Astrocyte of the spinal cord (primary cell): Measurements from ENCODE around the gene TMEM229A.

Experiments
- DNase-seq: peaks from one replicate; pipeline ENCODE4 v3.0.0; 2011; ENCODE audit warnings: low read depth, low spot score
- H3K4me3 ChIP-seq: 2 replicates; pipeline ENCODE4 v1.5.1; 2011; ENCODE audit warnings: low read depth, mild to moderate bottlenecking, low read length, moderate library complexity
- in situ Hi-C: cut with HindIII; loops from 2 replicates; pipeline ENCODE4 v1.10.0; 2017; ENCODE audit warnings: low sequenced_read_pairs
- TF ChIP-seq, protein P1 (sequence below): IDR thresholded peaks from 2 replicates; pipeline ENCODE4 v1.5.1; 2012; ENCODE audit warnings: low read depth, mild to moderate bottlenecking, low read length, inconsistent platforms

The TMEM229A gene

DNA sequence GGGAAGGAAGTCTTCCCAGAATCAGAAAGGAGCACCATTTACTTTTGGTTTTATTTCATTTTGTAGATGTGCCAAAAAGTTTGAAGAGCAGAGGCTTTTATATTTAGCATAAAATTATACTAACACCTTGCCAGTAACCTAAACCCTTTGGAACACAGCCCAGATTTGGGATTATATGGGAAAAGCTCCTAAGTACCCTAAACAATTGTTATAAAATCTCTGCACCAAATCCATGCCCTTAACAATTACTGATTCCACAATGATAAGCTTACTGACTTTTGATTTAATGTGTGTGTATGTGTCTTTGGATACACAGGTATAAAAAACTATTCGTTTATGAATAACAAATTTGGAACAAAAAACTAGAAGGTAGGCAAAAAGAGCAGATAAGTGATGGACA, 39.0 kb upstream of the TMEM229A start:
- DNase-seq = no peak
- TF ChIP-seq, protein P1, sequence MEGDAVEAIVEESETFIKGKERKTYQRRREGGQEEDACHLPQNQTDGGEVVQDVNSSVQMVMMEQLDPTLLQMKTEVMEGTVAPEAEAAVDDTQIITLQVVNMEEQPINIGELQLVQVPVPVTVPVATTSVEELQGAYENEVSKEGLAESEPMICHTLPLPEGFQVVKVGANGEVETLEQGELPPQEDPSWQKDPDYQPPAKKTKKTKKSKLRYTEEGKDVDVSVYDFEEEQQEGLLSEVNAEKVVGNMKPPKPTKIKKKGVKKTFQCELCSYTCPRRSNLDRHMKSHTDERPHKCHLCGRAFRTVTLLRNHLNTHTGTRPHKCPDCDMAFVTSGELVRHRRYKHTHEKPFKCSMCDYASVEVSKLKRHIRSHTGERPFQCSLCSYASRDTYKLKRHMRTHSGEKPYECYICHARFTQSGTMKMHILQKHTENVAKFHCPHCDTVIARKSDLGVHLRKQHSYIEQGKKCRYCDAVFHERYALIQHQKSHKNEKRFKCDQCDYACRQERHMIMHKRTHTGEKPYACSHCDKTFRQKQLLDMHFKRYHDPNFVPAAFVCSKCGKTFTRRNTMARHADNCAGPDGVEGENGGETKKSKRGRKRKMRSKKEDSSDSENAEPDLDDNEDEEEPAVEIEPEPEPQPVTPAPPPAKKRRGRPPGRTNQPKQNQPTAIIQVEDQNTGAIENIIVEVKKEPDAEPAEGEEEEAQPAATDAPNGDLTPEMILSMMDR = no peak
- in situ Hi-C loops = no loop called here
- no peak overlapping the region for H3K4me3 ChIP-seq

DNA sequence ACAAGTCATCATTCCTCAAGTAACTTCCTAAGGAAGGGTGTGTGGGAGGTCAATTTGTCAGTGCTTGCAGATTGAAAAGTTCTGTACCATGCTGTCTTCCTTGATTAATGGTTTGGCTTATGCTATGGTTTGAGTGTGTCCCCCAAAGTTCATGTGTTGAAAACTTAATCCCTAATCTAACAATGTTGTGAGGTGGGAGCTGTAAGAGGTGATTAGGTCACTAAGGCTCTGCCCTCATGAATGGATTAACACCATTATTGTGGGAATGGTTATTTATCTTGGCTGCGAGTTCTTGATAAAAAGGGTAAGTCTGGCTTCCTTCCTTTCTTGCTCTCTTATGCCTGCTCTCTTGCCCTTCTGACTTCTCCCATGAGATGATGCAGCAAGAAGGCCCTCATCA, 29.3 kb upstream of the TMEM229A start:
- in situ Hi-C loops = no loop called here
- TF ChIP-seq, protein P1 = no peak
- H3K4me3 ChIP-seq = no peak overlapping the region
- no peak for DNase-seq

DNA sequence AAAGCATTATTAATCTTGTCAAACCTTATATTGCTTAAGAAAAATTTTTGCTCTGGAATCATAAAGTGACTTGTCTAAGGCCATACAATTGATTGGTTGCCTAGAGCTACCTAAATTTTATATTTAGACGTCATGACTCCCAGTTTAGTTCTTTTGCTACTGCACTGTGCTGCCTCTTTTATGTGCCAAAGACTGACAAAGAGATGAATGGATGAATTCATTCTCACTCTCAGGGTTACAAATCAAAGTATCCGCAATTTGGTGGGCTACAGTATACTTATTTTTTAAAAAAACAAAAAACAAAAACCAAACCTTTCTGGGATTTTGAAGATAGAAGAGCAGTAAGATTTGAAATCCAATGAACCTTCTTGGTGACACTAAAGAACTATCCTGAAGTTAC, 27.7 kb upstream of the TMEM229A start:
- in situ Hi-C loops = no loop called here
- TF ChIP-seq, protein P1 = no peak
- no peak for DNase-seq

DNA sequence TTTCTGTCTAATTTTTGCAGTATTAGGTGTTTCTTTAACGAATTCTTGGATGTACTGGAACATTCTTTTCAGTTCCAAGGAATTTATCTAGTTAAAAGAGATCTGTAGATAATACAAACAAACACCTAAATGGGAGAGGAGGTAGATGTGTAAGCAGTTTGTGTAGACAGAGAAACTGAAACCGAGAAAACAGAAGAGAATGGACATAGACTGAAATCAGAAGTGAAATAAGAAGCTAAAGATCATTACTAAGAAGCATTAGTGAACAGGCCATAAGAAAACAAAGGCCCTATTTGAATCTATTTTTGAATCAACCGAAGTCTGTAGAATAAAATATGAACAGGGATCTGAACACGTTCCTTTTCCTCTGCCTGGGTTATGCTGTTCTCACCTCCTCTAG, 26.5 kb upstream of the TMEM229A start:
- in situ Hi-C loops = no loop called here
- TF ChIP-seq, protein P1 = no peak

More for the DNA sequence above, 27.7 kb upstream of the TMEM229A start:
- no peak overlapping the region for H3K4me3 ChIP-seq

DNA sequence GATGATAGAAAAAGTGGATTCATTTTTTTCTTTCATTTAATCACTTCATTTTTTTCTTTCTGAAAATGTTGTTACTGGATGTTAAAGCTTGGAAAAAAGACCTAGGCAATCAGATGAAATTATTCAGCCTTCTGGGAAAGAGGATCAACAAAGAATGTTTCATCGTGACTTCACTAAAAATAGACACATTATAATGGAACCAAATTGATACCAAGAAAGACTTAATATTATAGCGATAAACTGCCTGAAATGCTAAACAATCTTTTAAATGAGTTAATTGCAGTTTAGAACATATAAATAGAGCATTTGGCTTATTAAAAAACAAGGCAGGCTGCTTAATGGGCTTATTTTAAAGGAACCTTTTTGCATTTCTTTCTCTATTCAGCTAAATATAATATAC, 25.6 kb upstream of the TMEM229A start:
- H3K4me3 ChIP-seq = no peak overlapping the region
- no peak for DNase-seq
- TF ChIP-seq, protein P1 = no peak
- in situ Hi-C loops = no loop called here

More for the DNA sequence above, 26.5 kb upstream of the TMEM229A start:
- H3K4me3 ChIP-seq = no peak overlapping the region
- no peak for DNase-seq

DNA sequence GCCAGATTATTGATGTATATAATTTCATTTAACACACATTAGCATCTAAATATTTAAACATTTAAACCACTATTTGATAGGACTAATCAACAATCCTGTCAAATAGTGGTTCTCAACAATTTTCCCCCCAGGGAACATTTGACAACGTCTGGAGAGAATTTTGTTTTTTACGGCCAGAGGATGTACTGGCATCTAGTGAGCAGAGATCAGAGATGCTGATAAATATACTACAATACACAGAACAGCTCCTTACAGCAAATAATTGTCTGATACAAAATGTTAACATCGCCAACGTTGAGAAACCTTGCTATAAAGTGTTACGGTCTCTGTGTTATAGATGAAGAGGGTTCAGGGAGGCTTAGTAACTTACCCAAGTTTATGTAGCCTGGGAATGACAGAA, 25.0 kb upstream of the TMEM229A start:
- no peak overlapping the region for H3K4me3 ChIP-seq
- in situ Hi-C loops = no loop called here
- no peak for DNase-seq
- TF ChIP-seq, protein P1 = no peak

DNA sequence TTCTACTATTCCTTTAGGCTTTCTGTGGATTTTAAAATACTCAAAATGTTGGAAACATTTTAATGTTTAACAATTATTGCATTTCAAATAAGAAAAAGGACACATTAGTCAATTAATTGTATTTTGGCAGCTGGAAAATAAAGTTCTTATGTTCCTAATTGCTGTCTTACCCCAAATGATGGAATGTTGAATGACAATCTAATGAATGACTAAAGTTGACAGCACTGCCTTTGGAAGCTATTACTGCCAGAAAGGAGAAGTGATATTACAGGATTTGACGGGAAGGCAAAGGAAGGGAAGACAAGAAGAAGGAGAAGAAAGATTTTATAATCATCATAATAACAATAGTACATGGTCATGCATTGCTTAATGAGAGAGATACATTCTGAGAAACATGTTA, 23.4 kb upstream of the TMEM229A start:
- in situ Hi-C loops = no loop called here
- H3K4me3 ChIP-seq = no peak overlapping the region
- no peak for DNase-seq
- TF ChIP-seq, protein P1 = no peak
